Esophagus mucosa (tissue), 1 donor: ENCODE results near the gene HESX1. TPM values are rescaled to one million over a fixed set of nuclear protein-coding genes. Genes with fewer than 3 reads are reported as not detected.

Source experiments
- total RNA-seq: library from RNA; stranded (reverse); gene quantifications from one replicate; pipeline ENCODE4 v1.2.4, GENCODE V29; 2023
- donor health status: DM: yes; HTN: yes; CAD: no.

Gene HESX1
- total RNA-seq, 1 donor from 2014 or later = 0.80 TPM

Other genes starting within 250 kb of the HESX1 start
- gene SPATA12, start 139.3 kb downstream of the HESX1 start, total RNA-seq = not detected
- gene IL17RD, start 34.6 kb downstream of the HESX1 start, total RNA-seq = 2.4 TPM
- 33.0 TPM for gene APPL1, start 27.8 kb upstream of the HESX1 start, total RNA-seq
- gene ASB14, start 92.7 kb upstream of the HESX1 start, total RNA-seq = not detected